Esophagus muscularis mucosa (tissue), 4 donors: ENCODE measurements around the gene PRKCQ. TPM values are rescaled to one million over a fixed set of nuclear protein-coding genes. Genes with fewer than 3 reads are reported as not detected.
A peak's percentile ranks its signal among the peaks of the same experiment; 100 is the strongest.

ENCODE experiments used
- DNase-seq: peaks from one replicate; pipeline ENCODE4 v3.0.0-alpha.2; 2017; ENCODE audit errors: extremely low spot score
- H3K27ac ChIP-seq, 4 donors: fragments of 200-600 bp; sonication (generic); replicated peaks in 1 of 4; 1 replicate in 3 of 4; 2 replicates in 1 of 4; pipeline ENCODE4 v1.5.1; 2016 to 2019; ENCODE audit warnings: mild to moderate bottlenecking in 1 of 4
- H3K27me3 ChIP-seq, 4 donors: fragments of 200-600 bp; sonication (generic); one replicate each; pipeline versions ENCODE4 v1.5.1 to v1.6.0; 2016 to 2019
- H3K36me3 ChIP-seq, 4 donors: fragments of 200-600 bp; sonication (generic); one replicate each; pipeline ENCODE4 v1.5.1; 2016 to 2019
- H3K4me1 ChIP-seq, 4 donors: fragments of 200-600 bp; sonication (generic); one replicate each; pipeline ENCODE4 v1.5.1; 2016 to 2019
- H3K4me3 ChIP-seq, 4 donors: fragments of 200-600 bp; sonication (generic); 1 replicate in 2 of 4; 2 replicates in 2 of 4; pipeline ENCODE4 v1.5.1; 2016 to 2019; ENCODE audit warnings: mild to moderate bottlenecking in 4 of 4, moderate library complexity in 1 of 4
- H3K9me3 ChIP-seq, 4 donors: fragments of 200-600 bp; sonication (generic); 1 replicate in 3 of 4; 2 replicates in 1 of 4; pipeline ENCODE4 v1.5.1; 2016 to 2019
- EP300 ChIP-seq: sonication (generic); formaldehyde crosslinking; IDR thresholded peaks from one replicate; pipeline ENCODE4 v1.6.1; 2017; ENCODE audit warnings: antibody characterized with exemption
- POLR2A ChIP-seq: fragments of 450-650 bp; IDR thresholded peaks from one replicate; pipeline ENCODE4 v1.6.1; 2017; ENCODE audit warnings: antibody characterized with exemption, moderate library complexity, mild to moderate bottlenecking, low read depth
- POLR2AphosphoS5 ChIP-seq, 2 donors: sonication (generic); formaldehyde crosslinking; IDR thresholded peaks; one replicate each; pipeline ENCODE4 v1.6.1; 2017; ENCODE audit warnings: antibody characterized with exemption in 2 of 2
- WGBS: methylation state at CpG from one replicate; pipeline ENCODE4 v1.1.5; 2018; 5-methylcytosine and 5-hydroxymethylcytosine counted together
- intact Hi-C: fragments of 100-400 bp; cut with DNase I; formaldehyde crosslinking; loops from one replicate; pipeline ENCODE4 v1.15.1; 2023
- total RNA-seq, 4 donors: library from RNA; depleted of rRNA; stranded (reverse); fragments of >200 nt; gene quantifications; one replicate each; pipeline versions ENCODE4 v1.1.0 to v1.2.1, GENCODE V29; 2016
- TF ChIP-seq, protein P1 (sequence below), 3 experiments: fragments of 200-600 bp in 2 of 3; fragments of 450-650 bp in 1 of 3; sonication (generic) in 2 of 3; IDR thresholded peaks; one replicate each; pipeline ENCODE4 v1.5.1; 2017 to 2019; ENCODE audit warnings: antibody characterized with exemption in 3 of 3, mild to moderate bottlenecking in 2 of 3, moderate library complexity in 1 of 3

The PRKCQ gene
- total RNA-seq, 4 donors from 2014 or later = 4.6 to 9.4 (median 6.8) TPM

DNA sequence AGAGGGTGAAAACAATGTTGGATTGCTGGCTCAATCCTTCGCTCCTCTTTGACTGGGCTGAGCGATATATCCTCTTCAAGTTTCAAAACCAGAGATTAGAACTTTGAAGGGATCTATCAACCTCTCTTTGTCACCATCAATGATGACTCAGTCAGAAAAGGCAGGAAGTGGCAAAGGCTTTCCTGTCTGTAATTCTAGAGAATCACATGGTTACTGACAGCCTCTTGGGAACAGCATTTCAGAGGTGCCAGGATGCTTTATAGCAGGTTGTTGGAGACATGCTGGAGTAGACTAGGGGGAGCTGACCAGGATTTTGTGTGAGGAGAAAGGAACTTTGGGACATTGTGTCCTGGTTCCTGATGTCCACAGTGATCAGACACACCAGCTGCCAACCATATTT, 81.3 kb downstream of the PRKCQ start:
- H3K27me3 ChIP-seq = peaks cover 0 to 13% (median 0%) of the 10 kb centered on the region in 4 donors
- TF ChIP-seq EP300 (no peak), POLR2A (no peak), POLR2AphosphoS5 (IDR thresholded peaks at IDR 0.05) (no peak)
- TF ChIP-seq, protein P1, sequence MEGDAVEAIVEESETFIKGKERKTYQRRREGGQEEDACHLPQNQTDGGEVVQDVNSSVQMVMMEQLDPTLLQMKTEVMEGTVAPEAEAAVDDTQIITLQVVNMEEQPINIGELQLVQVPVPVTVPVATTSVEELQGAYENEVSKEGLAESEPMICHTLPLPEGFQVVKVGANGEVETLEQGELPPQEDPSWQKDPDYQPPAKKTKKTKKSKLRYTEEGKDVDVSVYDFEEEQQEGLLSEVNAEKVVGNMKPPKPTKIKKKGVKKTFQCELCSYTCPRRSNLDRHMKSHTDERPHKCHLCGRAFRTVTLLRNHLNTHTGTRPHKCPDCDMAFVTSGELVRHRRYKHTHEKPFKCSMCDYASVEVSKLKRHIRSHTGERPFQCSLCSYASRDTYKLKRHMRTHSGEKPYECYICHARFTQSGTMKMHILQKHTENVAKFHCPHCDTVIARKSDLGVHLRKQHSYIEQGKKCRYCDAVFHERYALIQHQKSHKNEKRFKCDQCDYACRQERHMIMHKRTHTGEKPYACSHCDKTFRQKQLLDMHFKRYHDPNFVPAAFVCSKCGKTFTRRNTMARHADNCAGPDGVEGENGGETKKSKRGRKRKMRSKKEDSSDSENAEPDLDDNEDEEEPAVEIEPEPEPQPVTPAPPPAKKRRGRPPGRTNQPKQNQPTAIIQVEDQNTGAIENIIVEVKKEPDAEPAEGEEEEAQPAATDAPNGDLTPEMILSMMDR (IDR thresholded peaks at IDR 0.05) = no peak
- H3K9me3 ChIP-seq = no peaks in the 10 kb centered on the region
- WGBS = 74% methylated on average over 2 of the region's 2 CpGs
- H3K4me1 ChIP-seq = no peaks in the 10 kb centered on the region
- intact Hi-C loops = no loop called here
- no peak for DNase-seq
- H3K36me3 ChIP-seq = no peaks in the 10 kb centered on the region
- H3K4me3 ChIP-seq = no peak overlapping the region
- no peak overlapping the region for H3K27ac ChIP-seq

DNA sequence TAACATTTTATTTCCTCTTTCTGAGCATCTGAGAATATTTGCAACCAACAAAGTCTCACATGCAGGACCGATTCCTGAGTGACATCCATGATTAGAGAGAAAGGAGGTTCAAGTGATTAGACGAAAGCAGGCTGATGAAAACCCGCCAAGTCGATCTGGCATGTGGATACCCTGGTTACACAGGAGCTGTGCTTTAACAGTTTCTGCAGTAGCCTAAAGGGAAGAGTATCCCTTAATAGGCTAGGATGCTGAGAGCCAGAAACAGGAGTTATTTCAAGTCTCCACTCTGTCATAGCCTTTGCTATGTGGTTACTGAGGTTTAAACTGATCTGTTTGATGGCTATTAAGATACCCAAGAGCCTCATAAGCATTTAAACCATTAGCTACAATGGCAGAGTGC, 82.5 kb downstream of the PRKCQ start:
- Histone ChIP-seq H3K4me1 (no peaks in the 10 kb centered on the region), H3K27me3 (peaks cover 0 to 13% (median 0%) of the 10 kb centered on the region in 4 donors), H3K27ac (no peak overlapping the region), H3K9me3 (no peaks in the 10 kb centered on the region), H3K36me3 (no peaks in the 10 kb centered on the region), H3K4me3 (no peak overlapping the region)
- intact Hi-C loops = no loop called here
- TF ChIP-seq POLR2A (no peak), POLR2AphosphoS5 (IDR thresholded peaks at IDR 0.05) (no peak), EP300 (no peak)
- TF ChIP-seq, protein P1 (IDR thresholded peaks at IDR 0.05) = no peak
- DNase-seq = peak; percentile 68
- 80% methylated on average over 4 of the region's 4 CpGs for WGBS

DNA sequence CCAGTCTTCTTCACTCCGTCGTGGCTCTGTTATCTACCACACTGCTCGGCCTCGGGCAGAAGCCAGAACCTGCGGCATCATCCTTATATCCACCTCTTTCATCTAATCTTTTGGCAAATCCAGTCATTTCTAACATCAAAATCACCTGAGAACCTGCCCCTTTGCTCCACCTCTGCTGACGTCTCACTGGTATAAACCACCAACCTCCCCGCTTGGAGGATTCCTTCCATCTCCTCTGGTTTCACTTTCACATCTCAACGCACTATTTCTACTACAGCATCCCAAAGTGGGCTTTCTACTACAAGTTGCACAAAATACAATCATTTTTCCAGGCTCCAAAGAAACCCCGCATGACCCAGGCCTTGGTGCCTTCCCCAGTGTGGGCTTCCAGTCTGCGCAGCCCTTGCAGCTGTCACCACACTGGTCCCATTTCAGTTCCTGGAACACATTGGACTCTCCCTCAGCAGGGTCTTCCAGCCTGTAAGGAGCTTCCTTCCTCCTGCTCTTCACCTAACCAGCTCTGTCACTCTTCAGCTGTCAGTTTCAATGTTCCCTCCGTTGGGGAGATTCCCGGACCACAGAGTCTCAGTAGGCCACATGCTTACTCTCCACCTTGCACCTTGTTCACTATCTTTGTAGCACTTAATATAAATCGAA, 85.0 kb downstream of the PRKCQ start:
- DNase-seq = peak; percentile 89
- no peaks in the 10 kb centered on the region for H3K4me1 ChIP-seq
- H3K9me3 ChIP-seq = no peaks in the 10 kb centered on the region
- TF ChIP-seq POLR2A (no peak), EP300 (no peak), POLR2AphosphoS5 (IDR thresholded peaks at IDR 0.05) (no peak)
- TF ChIP-seq, protein P1 (IDR thresholded peaks at IDR 0.05) = no peak
- no peak overlapping the region for H3K4me3 ChIP-seq
- no peaks in the 10 kb centered on the region for H3K36me3 ChIP-seq
- no peak overlapping the region for H3K27ac ChIP-seq
- WGBS = 90% methylated on average over 13 of the region's 13 CpGs
- intact Hi-C loops = no loop called here
- peaks cover 0 to 13% (median 0%) of the 10 kb centered on the region in 4 donors for H3K27me3 ChIP-seq

DNA sequence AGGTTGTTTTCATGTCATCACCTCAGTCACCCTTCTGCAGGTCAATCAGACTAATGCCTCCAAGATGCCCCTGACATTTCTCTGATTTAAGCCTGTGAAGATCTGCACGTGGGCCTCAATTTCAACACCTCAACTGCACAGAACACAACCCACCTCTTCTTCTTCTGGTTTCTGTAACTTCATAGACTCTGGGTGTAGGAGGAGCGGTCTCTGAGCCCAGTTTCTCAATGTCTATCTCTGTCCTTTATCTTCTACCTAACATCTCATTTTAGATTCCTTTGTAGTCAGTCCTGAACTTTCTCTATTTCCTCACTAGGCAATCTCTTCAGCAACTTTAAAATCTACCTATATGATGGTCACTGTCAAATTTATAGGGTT, 85.6 kb downstream of the PRKCQ start:
- peaks cover 0 to 13% (median 0%) of the 10 kb centered on the region in 4 donors for H3K27me3 ChIP-seq
- no peak for DNase-seq
- no peaks in the 10 kb centered on the region for H3K36me3 ChIP-seq
- 82% methylated on average over 2 of the region's 2 CpGs for WGBS
- TF ChIP-seq POLR2A = no peak
- no peak overlapping the region for H3K4me3 ChIP-seq
- intact Hi-C loops = no loop called here
- no peak overlapping the region for H3K27ac ChIP-seq
- H3K4me1 ChIP-seq = no peaks in the 10 kb centered on the region
- H3K9me3 ChIP-seq = no peaks in the 10 kb centered on the region

DNA sequence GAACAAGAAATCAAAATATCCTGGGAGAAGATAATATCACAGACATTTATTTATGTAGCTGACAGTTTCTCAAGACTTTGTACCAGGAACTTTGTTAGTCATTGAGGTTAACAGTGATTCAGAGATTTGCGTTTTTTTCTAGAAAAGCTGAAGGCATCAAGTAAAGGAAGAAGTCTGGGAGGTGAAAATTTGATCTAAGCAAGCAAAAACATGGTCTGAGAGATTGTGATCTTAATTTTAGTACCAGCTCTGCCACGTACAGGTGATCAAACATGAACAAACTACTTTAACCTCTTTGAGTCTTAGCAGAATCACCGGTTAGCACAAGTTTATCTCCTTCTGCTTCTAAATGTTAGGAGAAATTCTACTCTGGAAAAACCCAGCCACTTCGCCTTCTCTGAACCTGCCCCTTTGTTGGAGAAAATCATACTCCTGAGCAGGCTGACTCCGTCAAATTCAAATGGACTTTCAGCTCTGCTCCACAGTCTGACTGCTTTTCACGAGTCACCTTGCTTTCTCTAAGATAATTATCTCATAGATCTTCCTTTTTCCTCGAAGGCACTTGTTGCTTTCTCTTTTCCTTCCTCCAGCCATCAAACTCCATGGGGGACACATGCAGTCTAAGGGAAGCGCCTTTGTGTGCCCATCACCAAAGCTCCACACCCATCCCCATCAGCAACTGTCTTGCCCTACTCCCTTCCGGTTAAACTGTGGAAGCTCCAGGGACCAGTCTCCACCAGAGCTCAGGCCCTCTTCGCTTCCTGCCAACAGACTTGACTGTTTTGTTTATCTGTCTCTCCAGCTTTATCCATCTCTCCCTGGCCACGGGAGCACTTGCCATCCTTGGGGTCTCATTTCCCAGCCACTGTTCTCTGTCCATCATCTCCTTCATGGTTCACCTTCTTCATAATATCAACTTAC, 86.3 kb downstream of the PRKCQ start:
- peak; percentile 89 for DNase-seq
- no peaks in the 10 kb centered on the region for H3K4me1 ChIP-seq
- intact Hi-C loops = no loop called here
- no peaks in the 10 kb centered on the region for H3K9me3 ChIP-seq
- no peak overlapping the region for H3K4me3 ChIP-seq
- WGBS = 75% methylated on average over 11 of the region's 11 CpGs
- H3K36me3 ChIP-seq = no peaks in the 10 kb centered on the region
- H3K27me3 ChIP-seq = peaks cover 0 to 11% (median 0%) of the 10 kb centered on the region in 4 donors
- TF ChIP-seq POLR2AphosphoS5 (IDR thresholded peaks at IDR 0.05) (no peak), POLR2A (no peak), EP300 (no peak)
- TF ChIP-seq, protein P1 (IDR thresholded peaks at IDR 0.05) = no peak
- H3K27ac ChIP-seq = no peak overlapping the region
